ENCODE data around the gene NTNG2. TPM values are rescaled to one million over a fixed set of nuclear protein-coding genes. Genes with fewer than 3 reads are reported as not detected.
A peak's percentile ranks its signal among the peaks of the same experiment; 100 is the strongest.

Gene NTNG2
- total and polyA plus RNA-seq, 2 of the 13 experiments (the other 11 are each of a cell fraction or from before 2014, with no cell fraction given) = 0.02 to 0.36 TPM

DNA sequence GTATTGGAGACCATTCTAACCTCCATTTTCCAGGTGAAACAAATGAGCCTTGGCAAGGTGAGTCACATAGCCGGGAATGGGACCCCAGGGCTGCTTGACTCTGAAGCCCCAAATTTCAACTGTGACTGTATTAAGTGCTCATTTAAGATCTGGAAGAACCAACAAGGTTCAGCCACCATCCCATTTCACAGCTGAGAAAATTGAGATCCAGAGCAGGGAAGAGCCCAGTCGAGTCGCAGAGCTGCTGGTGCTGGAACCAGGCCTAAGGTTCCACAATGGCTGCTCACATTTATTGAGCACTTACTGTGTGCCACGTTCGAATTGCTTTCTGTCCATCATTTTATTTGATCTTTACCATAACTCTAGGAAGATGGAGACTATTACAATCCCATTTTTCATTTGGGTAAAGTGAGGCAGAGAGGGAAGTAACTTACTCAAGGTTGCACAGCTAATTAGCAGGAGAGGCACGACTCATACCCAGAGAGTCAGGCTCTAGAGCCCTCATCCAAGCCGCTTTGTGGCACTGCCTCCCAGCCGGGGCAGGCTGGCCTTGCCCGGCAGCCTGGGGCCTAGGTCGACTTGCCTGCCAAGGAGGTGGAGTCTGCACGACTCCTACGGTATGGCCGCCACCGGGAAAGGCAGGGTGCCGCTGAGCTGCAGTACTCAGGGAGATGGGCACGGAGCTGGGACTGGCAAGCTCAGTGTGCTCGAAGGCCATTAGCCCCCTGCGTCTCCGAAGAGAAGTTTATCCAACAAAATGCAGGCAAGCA is 4.3 kb upstream of the NTNG2 start:
- H3K36me3 ChIP-seq (replicated peaks in 1 of 2; ENCODE audit: control insufficient read depth in 1 of 2, insufficient read depth in 2 of 2, low read length in 2 of 2) = no peaks in the 10 kb centered on the region
- intact Hi-C loops (cut with micrococcal nuclease; ENCODE audit: unreplicated experiment) (no loop called here), in situ Hi-C loops (cut with HindIII; ENCODE audit: extremely low pct_ligation_motif_present, low pct_unique_long_range_greater_than_20kb) (no loop called here)
- 0 out of 2 replicates have a peak, but pooled peaks cover 8% of the 10 kb centered on the region for H4K20me1 ChIP-seq (ENCODE audit: insufficient read depth, low read length)
- no peaks in the 10 kb centered on the region for H3K9me3 ChIP-seq (ENCODE audit: low read length)
- CTCF ChIA-PET (ENCODE audit: low intra/inter-chr PET ratio, low total read pairs) = no interaction called here
- no peak for FAIRE-seq
- ATAC-seq = no peak
- H3K4me1 ChIP-seq (ENCODE audit: insufficient read depth, low read length) = peaks cover 4% of the 10 kb centered on the region
- 18% methylated on average over 18 of the region's 19 CpGs for WGBS (ENCODE audit: low lambda C conversion rate)
- H3K9ac ChIP-seq (ENCODE audit: insufficient read depth, low read depth, low read length) = no peak overlapping the region
- no TSS peak for BruUV-seq (replicated peaks)
- no peak for TF ChIP-seq FOXA3 (CRISPR knock-in tag; IDR thresholded peaks at IDR 0.05)
- peaks cover 9 to 92% of the 10 kb centered on the region in 2 experiments for H3K27me3 ChIP-seq (ENCODE audit: control insufficient read depth in 1 of 2, insufficient read depth in 2 of 2, low read length in 2 of 2)
- no peak overlapping the region for H2AFZ ChIP-seq (ENCODE audit: low read length)
- no peak for DNase-seq (ENCODE audit: low spot score)
- no peak overlapping the region for H3K27ac ChIP-seq (ENCODE audit: extremely low read length, insufficient read depth, low read length)
- H3K4me2 ChIP-seq (ENCODE audit: low read depth, low read length) = no peak overlapping the region
- no peaks in the 10 kb centered on the region for H3K79me2 ChIP-seq (ENCODE audit: insufficient read depth, low read length)
- no peak overlapping the region for H3K4me3 ChIP-seq (replicated peaks in 1 of 3; ENCODE audit: insufficient read depth in 1 of 3, low read depth in 2 of 3, low read length in 3 of 3)
- POLR2A ChIA-PET = no interaction called here

DNA sequence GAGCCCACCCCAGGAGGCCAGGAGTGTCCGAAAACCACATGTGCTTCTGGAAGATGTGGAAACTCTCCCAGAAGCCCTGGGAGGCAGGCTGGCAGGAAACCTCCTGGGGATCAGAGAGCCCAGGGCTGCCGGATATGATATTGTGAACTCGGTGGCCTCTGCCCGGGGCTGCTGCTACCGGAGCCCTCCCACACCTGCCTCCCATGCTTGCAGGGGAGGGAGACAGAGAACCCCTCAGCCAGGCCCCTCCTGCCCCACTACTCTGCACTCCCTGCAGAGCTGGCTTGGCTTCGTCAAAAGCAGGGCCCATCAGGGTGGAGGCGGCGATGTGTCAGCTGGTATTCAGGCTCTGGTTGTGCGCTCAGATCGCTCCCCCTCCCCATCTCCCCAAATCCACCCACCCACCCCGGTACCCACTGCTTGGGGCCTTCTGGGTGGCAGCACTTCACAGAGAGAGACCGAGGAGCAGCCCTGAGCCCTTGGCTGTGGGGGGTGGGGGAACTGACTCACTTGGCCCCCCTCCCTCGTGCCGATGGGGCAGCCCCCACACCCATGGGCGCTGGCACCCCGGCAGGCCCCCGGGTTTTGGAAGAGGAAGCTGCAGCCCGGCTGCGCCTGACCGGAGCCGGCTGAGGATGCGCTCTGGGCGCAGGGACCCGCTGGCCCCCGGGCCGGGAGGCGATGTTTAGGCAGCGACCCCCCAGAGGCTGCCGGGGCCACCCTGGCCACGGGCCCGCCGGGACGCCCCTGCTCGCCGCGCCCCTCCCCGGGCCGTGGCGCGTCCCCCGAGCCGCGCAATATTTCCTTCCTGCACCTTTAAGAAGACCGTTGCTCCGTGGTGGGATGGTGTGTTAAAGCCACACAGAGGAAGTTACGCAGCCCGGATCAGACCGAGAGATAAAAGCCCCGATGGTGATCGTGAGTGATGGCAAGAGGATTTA is 786 bp upstream of the NTNG2 start:
- DNase-seq (ENCODE audit: low spot score) = no peak
- Histone ChIP-seq H3K4me2 (ENCODE audit: low read depth, low read length) (peak overlapping the region; percentile 39), H4K20me1 (ENCODE audit: insufficient read depth, low read length) (peaks cover 19% of the 10 kb centered on the region; the same call in 1 of the 2 replicates), H3K4me1 (ENCODE audit: insufficient read depth, low read length) (peaks cover 7% of the 10 kb centered on the region), H3K27ac (ENCODE audit: extremely low read length, insufficient read depth, low read length) (no peak overlapping the region), H3K9ac (ENCODE audit: insufficient read depth, low read depth, low read length) (no peak overlapping the region), H2AFZ (ENCODE audit: low read length) (no peak overlapping the region), H3K27me3 (ENCODE audit: control insufficient read depth in 1 of 2, insufficient read depth in 2 of 2, low read length in 2 of 2) (peaks cover 11 to 90% of the 10 kb centered on the region in 2 experiments), H3K79me2 (ENCODE audit: insufficient read depth, low read length) (no peaks in the 10 kb centered on the region), H3K9me3 (ENCODE audit: low read length) (no peaks in the 10 kb centered on the region), H3K4me3 (replicated peaks in 1 of 3; ENCODE audit: insufficient read depth in 1 of 3, low read depth in 2 of 3, low read length in 3 of 3) (peak overlapping the region in 1 of 3 experiments; percentile 50; a peak in 1 of 6 replicates), H3K36me3 (replicated peaks in 1 of 2; ENCODE audit: control insufficient read depth in 1 of 2, insufficient read depth in 2 of 2, low read length in 2 of 2) (no peaks in the 10 kb centered on the region)
- BruUV-seq (replicated peaks) = no TSS peak
- ChIA-PET CTCF (ENCODE audit: low intra/inter-chr PET ratio, low total read pairs) (no interaction called here), POLR2A (no interaction called here)
- in situ Hi-C loops (cut with HindIII; ENCODE audit: extremely low pct_ligation_motif_present, low pct_unique_long_range_greater_than_20kb) = no loop called here
- 0% methylated on average over 1 of the region's 50 CpGs for WGBS (ENCODE audit: low lambda C conversion rate)
- intact Hi-C loops (cut with micrococcal nuclease; ENCODE audit: unreplicated experiment) = no loop called here
- no peak for FAIRE-seq
- ATAC-seq = peak; percentile 23; the same call in 2 of the 3 replicates
- TF ChIP-seq HNRNPLL (IDR thresholded peaks at IDR 0.05; ENCODE audit: low read depth, low read length, poor library complexity, severe bottlenecking) (peak; percentile 41), EZH2 (conservative IDR thresholded peaks at IDR 0.05; ENCODE audit: low read depth, low read length) (0 out of 2 replicates have a peak, but pooled peaks have one; percentile 21), MTA3 (CRISPR knock-in tag; IDR thresholded peaks at IDR 0.05) (no peak), PRDM4 (CRISPR knock-in tag; IDR thresholded peaks at IDR 0.05; ENCODE audit: borderline replicate concordance) (no peak), ATRX (CRISPR knock-in tag; IDR thresholded peaks at IDR 0.05; ENCODE audit: borderline replicate concordance) (no peak)
- TF ChIP-seq, protein P1, sequence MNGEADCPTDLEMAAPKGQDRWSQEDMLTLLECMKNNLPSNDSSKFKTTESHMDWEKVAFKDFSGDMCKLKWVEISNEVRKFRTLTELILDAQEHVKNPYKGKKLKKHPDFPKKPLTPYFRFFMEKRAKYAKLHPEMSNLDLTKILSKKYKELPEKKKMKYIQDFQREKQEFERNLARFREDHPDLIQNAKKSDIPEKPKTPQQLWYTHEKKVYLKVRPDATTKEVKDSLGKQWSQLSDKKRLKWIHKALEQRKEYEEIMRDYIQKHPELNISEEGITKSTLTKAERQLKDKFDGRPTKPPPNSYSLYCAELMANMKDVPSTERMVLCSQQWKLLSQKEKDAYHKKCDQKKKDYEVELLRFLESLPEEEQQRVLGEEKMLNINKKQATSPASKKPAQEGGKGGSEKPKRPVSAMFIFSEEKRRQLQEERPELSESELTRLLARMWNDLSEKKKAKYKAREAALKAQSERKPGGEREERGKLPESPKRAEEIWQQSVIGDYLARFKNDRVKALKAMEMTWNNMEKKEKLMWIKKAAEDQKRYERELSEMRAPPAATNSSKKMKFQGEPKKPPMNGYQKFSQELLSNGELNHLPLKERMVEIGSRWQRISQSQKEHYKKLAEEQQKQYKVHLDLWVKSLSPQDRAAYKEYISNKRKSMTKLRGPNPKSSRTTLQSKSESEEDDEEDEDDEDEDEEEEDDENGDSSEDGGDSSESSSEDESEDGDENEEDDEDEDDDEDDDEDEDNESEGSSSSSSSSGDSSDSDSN (CRISPR knock-in tag; IDR thresholded peaks at IDR 0.05) = peak; percentile 19; the same call in 1 of the 2 replicates

Measured in HepG2 (cell line).